Activated CD8-positive, alpha-beta memory T cell treated with anti-CD3 and anti-CD28 coated beads, Interleukin-2, amount 50 U/mL, for 4 hours (primary cell): Measurements from ENCODE around the gene C4orf50.
"Not testable (repeated sequence)": the region's sequence is repeated elsewhere in the genome, so short reads cannot be mapped to it uniquely, and the experiment has no call there.

Experiments used
- DNase-seq: peaks from one replicate; pipeline ENCODE4 v3.0.0-alpha.2; 2020

C4orf50 gene

DNA sequence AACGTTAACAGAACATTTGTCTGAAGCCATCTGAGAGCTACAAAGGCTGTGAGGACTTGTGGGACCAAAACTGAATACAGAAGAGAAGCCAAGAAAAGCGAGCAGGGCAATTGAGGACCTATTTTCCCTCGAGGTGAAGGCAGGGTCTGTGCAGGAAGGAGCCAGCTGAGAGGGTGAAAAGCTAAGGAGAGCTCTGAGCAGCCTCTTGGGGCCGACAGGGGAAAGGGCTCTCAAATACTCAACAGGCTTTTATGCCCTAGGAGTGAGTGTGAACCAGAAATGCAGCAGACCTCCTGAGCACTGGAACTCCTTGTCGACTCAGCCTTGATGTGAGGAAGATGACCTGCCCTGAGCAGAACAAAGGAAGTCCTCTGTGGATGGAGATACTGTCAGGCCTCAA lies 54.2 kb downstream of the C4orf50 start:
- DNase-seq, result no peak

DNA sequence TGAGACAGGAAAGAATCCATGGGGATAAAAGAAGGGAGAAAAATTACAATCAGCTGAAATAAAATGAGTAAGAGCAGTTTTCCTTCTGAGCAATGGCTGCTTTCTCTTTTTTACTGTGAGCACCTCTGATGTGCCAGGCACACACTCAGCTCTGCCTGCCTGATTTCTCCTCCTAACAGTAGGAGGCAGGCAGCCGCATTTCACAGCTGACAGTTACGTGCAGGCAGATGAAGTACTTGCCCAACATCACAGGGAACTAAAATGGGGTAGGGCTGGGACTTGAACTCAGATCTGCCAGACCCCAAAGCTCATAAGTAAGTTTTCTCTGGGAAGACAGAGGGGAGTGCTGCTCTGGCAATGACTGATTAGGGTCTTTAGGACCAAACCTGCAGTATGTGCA lies 54.6 kb downstream of the C4orf50 start:
- DNase-seq, result no peak

DNA sequence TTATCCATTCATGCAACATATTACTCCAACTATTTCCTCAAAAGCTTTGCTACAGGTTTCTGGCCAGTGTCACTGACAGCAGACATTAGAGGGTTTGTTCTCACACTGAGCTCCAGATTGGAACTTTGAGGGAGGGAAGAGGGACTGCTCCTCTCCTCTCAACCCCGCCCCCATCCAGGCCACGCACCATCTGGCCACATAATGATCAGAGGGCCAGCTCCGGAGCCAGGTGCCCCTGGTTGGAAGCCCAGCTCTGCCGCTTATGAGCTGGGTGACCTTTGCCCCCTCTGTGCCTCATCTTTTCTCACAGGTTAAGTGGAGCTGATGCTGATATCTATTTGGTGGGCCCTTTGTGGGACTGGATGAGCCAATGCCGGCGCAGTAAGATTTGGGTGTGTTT lies 55.8 kb downstream of the C4orf50 start:
- no peak for DNase-seq

DNA sequence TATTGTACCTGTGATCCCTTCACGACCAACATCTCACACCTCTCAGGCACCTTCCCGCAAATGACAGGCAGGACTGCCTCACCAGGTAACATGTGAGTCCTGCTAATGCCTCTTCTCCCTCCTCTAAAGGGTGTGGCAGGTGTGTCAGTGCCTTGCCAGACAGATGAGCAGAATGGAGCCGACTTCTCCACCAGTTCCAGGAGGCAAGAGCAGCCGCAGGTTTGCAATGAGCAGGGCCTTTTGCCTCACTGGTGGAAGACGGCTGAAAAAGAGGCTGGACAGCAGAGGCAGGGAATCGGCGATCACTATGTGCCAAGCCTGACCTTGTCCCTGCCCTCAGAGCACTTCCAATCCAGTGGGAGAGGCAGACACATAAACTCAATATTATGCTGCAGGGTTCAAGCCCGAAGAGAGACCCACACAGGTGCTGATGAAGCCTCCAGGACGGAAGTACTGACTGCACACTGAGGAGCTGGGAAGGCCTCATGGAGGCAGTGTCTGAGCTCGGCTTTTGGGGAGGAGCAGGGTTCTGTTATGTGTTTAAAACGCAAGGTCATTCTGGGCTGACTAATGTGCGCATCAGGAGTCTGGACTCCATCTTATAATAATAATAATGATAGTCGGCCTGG lies 57.9 kb downstream of the C4orf50 start:
- no peak for DNase-seq

DNA sequence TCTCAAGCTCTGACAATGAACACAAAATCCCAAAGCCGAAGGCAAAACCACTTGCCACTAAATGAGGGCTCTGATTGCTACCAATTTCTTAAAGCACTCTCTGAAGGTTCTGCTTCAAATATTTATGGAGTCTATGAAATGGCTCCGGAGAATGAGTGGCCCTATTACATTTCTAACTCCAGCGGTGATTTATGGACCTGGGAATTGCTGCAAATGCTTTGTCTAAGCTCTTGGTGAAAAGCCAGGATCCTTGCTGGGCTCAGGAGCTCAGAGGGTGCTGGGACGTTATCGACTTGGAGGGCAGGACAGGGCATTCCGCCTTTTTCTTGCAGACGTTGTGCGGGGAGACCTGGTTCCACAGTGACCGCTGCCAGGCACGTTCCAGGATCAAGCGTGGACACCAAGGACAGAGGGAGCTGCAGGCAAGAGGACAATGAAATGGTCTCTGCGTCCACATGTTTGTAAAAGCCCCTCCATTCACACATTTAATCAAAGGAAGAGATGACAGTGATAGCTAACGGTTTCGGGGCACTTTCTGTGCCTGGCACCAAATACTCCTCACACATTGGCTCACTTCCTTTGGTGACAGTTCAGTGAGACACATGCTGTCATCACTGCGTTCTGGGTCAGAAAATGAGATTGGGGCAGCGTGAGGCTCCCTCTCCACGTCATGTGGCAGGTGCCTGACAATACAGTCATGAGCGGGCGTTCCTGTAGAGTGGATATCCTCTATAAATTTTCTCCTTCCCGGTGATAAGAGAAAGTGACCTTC lies 58.8 kb downstream of the C4orf50 start:
- DNase-seq, result no peak

DNA sequence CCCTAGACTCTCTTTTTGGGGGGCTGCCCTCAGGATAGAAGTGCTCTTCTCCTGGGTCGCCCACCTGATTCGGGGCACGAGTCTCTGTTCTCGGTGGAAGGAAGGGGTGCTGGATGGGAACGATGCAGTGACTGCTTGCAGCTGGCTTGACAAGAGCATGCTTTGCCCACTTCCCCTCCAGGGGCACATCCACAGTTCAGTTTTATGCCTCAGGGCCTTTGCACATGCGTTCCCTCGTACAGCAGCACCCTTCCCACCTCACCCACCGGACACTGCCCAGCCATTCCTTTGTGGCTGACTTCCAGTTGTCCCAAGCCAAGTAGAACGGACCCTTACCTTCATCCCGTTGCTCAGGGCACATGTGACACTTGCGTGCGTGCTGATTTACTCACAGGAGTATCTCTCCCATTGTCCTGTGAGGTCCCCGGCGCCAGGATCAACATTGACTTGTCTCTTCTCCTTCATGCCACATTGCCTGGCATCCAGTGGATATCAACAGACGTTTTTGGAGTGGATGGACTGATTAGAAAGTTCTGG lies 60.0 kb downstream of the C4orf50 start:
- no peak for DNase-seq

DNA sequence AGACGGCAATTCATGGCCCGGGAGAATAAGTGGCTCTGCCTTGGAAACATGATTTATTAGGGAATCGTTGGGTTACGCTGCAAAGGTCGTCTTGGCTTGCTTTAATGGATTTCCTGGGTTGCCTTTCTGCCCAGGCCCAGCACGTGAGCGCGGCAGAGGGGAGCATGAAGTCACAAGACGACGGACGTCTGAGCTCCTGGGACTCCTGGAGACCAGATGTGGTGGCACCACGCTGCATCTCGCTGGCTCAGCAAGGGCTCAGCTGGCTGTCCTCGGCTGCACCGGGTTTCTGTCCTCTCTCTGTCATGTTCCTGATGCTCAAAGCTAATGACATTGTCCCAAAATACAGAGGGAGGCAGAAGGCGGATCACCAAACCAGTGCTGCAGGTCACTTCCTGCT lies 61.2 kb downstream of the C4orf50 start:
- DNase-seq, result no peak

DNA sequence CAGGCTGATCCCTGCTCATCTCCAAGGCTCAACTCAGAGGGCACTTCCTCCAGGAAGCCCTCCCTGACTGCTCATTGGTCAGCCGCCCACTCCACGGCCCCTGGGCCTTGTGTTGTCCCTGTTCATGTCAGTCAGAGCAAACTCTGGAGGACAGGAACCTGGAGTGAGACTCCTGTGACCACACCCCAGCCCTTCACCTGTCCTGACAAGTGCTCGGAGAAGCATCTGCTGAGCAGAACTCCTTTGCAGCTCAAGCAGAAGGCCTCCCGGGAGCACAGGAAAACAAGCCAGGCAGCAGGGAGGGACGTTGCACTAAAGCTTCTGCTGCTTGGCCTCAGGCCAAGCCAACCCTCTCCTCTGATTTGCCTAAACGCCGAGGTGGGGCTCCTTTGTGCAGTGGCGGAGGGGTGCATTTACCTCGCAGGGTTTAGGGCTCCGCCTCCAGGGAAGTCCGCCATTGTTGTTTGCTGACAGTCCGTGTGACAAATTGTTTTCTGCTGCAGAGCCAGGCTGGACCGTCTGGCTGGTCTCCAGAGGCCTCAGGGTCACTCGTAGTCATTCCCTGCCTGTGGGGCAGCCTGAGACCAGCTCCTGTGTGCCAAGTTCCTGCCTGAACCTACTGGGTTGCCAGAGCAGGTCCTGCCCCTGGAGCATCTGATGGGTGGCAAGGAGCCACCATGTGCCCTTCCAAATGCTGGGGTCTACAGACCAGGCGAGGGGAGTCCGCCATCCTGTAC lies 61.8 kb downstream of the C4orf50 start:
- DNase-seq, result no peak

DNA sequence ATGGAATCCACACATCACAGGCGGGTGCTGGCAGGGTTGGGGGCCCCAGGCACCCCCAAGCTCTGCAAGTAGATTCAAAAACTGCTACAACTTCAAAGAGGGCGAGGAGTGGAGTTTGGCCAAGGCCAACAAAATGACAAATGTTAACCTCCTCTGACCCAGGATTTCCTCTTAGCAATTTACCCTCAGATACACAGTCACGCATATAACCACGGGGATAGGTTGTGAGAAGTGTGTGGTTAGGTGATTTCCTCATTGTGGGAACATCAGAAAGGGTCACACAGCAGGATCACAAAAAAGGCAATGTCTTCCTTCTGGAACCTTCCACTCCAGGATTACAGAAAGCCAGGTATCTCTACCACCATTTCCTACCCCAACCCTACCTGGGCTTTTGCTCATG lies 62.4 kb downstream of the C4orf50 start:
- no peak for DNase-seq

DNA sequence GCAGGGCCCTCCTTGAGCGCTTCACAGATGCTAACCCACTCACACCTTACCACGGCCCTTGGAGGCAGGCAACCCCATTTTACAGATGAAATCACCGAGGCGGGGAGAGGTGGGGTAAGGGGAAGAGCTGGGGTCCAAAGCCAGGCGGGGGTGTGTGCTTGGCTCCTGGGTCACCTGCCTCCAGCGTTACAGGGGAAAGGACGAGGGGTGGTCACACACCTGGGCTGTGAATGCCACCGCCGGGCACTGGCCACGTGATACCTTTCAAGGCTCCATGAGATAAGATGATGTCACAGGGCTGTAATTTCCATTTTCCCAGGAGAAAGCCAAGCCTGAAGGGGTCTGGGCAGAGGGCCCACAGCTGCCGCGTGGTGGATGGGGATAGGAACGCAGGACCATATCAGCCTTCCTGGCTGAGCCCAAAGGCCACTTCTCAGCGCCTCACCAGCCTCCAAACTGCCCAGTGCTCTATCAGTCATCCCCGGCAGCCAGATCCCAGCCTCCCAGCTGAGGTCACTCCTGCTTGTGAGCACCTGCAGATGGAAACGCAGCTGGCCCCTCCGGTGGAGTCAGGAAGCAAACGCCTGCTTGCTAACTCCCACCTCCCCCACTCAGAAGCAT lies 62.9 kb downstream of the C4orf50 start:
- DNase-seq, result no peak

DNA sequence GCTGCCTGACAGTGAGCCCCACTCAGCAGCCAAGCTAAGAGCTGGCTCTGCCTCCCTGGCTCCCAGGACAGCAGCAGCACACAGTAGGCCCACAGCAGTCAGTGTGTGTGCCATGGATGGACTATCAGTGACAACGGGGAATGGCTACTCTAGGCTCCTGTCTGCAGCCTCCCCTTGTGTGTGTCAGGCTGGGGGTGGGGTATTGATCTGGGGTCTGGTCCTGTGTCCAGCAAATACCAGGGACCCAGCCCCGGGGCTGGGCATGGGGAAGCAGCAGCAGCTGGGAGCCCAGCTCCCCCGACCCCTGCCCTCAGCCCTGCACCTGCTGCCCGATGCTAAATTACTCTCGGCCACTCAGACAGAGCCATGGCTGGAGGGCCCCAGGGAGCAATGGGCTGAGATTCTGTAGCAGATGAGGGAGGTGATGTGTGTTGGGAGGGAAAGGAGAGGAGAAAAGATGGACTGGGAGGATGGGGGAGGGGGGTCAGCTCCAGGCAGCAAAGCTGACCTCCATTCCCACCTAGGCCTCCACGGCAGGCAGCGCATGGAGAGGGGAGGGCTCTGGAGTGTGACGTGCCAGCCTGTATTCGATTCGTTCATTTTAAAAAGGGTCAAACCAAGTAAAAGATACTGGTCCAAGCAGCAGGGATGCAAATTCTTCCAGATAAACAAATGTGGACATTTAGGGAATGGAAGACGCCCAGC lies 64.0 kb downstream of the C4orf50 start:
- DNase-seq, result no peak

DNA sequence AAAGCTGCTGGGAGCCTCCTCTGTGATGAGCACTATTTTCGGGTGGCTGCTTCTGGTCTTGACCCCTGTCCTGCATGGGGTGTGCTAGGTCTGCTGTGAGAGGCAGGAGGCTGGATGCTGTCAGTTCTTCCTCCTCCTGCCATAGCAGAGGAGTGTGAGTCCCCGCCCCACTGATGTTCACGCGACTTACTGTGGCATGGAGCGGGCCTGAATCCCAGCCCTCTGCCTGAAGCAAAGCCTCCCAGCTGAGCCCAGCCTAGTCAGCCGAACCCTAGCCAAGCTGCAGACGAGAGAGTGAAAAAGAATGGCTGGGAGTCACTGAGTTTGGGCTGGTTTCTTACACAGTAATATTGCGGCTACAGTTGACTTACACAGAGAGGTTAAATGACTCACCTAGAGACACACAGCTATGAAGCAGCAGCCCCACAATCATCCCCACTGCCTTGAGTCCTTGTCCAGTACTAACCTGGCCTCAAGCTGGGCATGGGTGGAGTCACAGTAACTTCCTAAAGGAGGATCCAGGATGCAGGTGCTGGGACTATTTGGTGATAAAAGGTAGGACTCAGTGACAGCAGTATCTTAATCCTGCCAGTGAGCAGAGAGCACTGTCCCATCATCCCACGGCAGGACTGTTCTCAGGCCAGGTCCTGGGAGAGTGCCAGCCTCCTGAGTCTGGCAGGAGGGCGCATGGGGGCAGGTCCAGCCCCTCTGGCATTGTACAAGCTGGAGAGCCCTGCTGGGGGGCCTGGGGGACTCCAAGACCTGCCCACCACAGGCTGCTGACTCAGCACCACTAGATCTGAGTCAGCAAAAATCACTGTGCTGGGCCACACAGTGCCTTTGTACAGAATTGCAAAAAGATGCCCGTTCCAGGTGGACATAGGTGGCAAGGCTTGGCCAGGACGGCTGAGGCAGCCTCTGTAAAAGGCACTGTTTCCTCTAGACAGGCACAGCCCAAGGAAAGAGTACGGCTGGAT lies 65.0 kb downstream of the C4orf50 start:
- no peak for DNase-seq

DNA sequence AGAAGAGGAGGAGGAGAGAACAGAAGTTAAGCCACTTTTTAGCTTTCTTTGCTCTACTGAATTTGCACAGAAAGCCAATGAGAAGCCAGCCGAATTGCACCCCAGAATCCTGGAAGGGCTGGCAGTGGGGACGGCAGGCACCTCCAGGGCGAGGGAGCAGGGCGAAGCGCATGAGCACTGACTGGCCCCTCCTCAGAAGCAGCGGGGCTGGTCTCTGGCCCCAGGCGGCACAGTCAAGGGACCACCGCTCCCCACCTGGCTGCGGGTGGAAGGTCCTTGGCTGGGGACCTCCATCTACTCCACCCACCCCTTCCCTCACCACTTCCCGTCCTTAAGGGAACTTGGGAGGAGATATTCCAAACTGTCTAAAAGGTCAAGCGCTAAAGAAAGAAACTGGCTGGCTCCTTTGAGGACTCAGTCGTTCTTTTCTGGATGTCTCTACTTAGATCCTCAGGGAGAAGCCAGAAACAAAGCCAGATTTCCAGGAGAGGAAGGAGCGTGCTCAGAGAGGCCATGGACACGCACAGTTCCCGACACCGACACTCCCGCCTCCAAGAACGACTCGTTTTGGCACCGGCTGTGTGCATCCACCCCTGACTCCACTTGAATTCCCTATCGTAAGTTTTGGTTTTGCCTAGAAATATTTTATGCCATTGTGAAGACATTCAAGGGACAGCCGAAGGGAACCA lies 65.8 kb downstream of the C4orf50 start:
- DNase-seq, result no peak

DNA sequence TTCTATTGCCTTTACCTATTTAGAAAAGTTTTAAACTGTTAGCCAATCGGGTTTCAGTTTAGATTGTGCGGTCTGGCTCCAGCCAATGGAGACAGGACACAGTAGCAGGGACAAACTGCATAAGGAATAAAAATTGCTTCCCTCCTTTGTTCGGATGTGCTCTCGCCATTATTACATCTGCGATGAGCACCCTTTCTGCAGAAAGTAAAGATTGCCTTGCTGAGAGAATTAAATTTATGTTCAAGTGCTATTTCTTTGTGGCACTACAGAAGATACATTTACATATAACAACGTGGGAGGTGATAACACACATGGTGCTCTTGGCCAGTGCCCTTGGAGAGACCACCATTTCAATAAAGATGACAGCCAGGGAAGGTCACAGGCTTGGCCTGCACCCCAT lies 71.6 kb downstream of the C4orf50 start:
- not testable (repeated sequence) for DNase-seq

DNA sequence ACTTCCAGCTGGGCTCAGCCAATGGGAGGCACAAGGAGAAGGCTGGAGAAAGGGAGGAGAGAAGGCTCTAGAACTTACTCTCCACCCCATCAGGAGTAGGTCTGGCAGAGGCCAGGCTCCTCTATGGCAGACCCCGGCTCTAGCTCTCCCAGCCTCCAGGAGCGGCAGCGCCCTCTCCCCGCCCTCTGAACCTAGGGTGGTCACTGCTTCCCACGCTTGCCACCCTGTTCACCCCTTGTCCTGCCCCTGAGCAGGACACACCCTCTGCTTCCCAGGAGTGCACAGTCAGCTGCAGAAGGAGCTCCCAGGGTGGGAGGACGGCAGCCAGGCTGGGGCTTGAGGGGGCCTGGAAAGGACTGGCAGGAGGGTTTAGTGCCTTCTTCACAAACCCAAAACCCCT lies 72.3 kb downstream of the C4orf50 start:
- no peak for DNase-seq

DNA sequence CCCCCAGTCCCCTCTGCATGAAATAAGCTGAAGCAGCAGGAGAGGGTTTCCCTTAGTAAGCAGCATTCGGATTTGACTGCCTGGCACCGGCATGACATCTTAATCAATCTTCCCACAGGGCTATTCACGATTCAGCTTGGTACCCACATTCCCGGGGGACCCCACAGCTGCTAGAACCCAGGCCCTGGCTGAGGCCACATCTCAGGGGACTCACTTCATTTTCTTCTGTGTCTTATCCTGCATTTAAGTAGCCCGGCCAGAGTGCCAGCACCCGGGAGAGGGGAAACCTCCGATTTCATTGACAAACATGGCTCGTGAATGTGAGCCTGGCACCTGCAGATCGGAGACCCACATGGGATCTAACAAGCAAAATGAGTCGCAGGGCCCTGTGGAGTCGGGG lies 73.1 kb downstream of the C4orf50 start:
- no peak for DNase-seq

DNA sequence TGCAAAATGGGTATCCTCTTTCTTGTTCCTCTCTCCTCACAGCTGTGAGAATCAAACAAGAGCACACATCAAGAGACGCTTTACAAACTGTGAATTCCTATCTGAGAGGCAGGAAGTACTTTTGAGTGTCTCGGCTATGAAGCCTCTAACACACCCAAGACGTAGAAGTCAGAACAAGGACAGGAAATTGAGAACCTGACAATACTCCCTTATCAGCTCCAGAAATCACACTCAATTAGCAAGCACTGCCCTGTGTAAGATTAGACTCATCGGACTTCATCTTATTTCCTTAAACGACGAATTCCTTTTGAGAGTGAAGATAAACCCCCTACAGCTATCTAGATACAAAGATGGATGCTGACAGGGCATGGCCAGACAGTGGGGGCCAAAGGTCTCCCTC lies 74.7 kb downstream of the C4orf50 start:
- no peak for DNase-seq

DNA sequence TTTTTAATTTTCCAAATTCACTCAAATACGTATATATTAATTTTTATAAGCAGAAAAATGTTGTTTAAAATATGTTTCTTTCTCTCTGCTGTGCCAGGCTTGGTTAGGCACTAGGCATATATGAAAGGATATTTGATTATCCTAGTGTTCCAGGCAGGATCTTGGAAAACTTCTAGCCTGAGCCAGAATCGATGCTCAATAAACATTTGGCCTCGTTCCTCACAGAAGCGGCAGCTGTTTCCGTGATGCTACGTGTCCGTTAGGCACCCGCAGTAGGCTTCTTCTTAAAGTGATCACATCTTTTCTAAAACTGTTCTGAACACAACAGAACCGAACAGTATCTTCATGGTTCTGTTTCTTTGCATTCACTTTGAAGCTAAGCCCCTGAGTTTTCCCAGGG lies 75.3 kb downstream of the C4orf50 start:
- no peak for DNase-seq

DNA sequence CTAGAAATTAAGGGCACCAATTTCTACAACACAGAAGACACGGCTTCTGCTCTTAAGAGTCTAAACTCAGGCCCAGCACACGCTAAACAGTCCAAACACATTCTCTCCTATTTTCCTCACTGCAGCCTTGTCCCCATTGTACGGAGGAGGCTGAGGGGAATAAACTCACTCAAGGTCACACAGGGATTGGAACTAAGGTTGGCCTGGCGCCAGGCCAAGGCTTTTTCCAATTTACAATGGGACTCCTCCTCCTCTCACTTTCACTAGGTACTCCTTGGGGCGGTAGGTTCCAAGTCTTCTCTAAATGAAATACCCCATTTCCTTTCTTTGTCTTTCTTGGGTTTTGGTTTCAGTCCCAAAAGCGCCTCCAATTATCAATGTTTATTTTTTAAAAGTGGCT lies 76.6 kb downstream of the C4orf50 start:
- DNase-seq, result no peak

DNA sequence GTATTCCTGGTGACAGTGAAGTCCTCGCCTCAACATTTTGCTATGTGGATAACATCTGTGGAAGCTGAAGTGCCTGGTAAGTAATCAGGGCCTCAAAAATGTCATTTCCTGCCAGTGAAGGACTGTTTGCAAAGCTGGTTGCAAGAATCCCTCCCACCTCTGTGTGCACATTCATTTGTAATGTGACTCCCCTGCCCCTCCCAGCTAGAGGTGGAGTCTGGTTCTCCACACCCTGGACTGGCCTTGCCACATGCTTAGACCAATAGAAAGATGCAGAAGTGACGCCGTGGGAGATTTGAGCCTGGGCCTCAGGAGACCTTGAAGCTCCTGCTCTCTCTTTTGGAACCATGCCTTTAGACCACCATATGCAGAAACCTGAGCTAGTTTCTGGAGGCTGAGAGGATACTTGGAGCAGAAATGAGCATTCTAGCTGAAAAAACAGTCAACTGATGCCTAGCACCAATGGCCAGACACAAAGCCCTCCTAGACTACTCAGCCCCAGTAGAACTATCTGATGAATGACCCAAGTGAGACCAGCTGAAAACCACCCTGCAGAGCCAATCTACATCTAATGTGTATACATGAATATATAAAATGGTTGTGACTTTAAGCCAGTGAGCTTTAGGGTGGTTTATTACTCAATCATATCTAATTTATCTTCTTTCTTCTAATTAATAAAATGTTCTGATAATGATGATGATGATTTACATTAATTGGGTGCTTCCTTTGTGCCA lies 77.6 kb downstream of the C4orf50 start:
- no peak for DNase-seq
